ENCODE data around the gene FILIP1.

The FILIP1 gene

DNA sequence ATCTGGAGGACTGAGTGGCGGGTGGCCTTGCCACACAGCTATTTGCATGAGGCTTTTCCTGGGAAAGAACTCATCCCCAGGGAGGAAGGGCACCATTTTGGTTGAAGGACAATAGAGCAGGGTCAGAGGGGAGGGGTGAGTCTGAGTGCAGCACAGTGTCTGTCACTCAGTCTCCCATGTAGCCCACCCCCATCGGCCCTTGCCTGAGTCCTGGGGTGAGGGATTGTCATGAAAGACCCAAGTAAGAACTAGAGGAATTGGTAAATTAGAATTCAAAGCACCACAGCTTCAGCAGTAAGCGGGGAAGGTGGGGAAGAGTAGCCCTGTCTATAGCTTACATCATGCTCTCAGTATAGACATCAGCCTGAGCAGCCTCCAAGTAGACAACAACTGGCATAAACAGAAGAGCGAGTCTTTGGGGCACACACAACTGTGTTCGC is 118.6 kb downstream of the FILIP1 start:
- no peaks in the 10 kb centered on the region for H3K9me3 ChIP-seq (ENCODE audit: insufficient read depth, low read length)
- no peak overlapping the region for H3K27ac ChIP-seq (ENCODE audit: low read length)
- no peak for TF ChIP-seq EZH2phosphoT487 (IDR thresholded peaks at IDR 0.05; ENCODE audit: low read depth)
- TF ChIP-seq, protein P1, sequence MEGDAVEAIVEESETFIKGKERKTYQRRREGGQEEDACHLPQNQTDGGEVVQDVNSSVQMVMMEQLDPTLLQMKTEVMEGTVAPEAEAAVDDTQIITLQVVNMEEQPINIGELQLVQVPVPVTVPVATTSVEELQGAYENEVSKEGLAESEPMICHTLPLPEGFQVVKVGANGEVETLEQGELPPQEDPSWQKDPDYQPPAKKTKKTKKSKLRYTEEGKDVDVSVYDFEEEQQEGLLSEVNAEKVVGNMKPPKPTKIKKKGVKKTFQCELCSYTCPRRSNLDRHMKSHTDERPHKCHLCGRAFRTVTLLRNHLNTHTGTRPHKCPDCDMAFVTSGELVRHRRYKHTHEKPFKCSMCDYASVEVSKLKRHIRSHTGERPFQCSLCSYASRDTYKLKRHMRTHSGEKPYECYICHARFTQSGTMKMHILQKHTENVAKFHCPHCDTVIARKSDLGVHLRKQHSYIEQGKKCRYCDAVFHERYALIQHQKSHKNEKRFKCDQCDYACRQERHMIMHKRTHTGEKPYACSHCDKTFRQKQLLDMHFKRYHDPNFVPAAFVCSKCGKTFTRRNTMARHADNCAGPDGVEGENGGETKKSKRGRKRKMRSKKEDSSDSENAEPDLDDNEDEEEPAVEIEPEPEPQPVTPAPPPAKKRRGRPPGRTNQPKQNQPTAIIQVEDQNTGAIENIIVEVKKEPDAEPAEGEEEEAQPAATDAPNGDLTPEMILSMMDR (IDR thresholded peaks at IDR 0.05; ENCODE audit: low read depth, low read length) = no peak
- H2AFZ ChIP-seq (ENCODE audit: low read depth, low read length) = no peak overlapping the region
- no peaks in the 10 kb centered on the region for H3K36me3 ChIP-seq (replicated peaks; ENCODE audit: low read depth, low read length)
- H3K4me3 ChIP-seq (ENCODE audit: low read length) = no peak overlapping the region
- no peaks in the 10 kb centered on the region for H3K27me3 ChIP-seq (ENCODE audit: low read depth, low read length)
- no peak overlapping the region for H3K9ac ChIP-seq (ENCODE audit: low read length)
- H3K4me2 ChIP-seq (ENCODE audit: low read length) = no peak overlapping the region
- H3K79me2 ChIP-seq (ENCODE audit: low read length) = no peaks in the 10 kb centered on the region
- no peaks in the 10 kb centered on the region for H3K4me1 ChIP-seq (ENCODE audit: low read length)
- no peaks in the 10 kb centered on the region for H4K20me1 ChIP-seq (ENCODE audit: insufficient read depth, low read length)

GRCh38 chr6:75372884-75373283 is 120.7 kb downstream of the FILIP1 start:
- Histone ChIP-seq H3K27ac (ENCODE audit: low read length) (no peak overlapping the region), H3K4me3 (ENCODE audit: low read length) (no peak overlapping the region), H3K36me3 (replicated peaks; ENCODE audit: low read depth, low read length) (no peaks in the 10 kb centered on the region), H4K20me1 (ENCODE audit: insufficient read depth, low read length) (no peaks in the 10 kb centered on the region), H3K9me3 (ENCODE audit: insufficient read depth, low read length) (no peaks in the 10 kb centered on the region), H3K4me1 (ENCODE audit: low read length) (peaks cover 3% of the 10 kb centered on the region; the same call in 1 of the 2 replicates), H3K9ac (ENCODE audit: low read length) (no peak overlapping the region), H3K79me2 (ENCODE audit: low read length) (no peaks in the 10 kb centered on the region), H2AFZ (ENCODE audit: low read depth, low read length) (no peak overlapping the region), H3K27me3 (ENCODE audit: low read depth, low read length) (no peaks in the 10 kb centered on the region), H3K4me2 (ENCODE audit: low read length) (no peak overlapping the region)
- TF ChIP-seq, protein P1 (IDR thresholded peaks at IDR 0.05; ENCODE audit: low read depth, low read length) = no peak
- no peak for TF ChIP-seq EZH2phosphoT487 (IDR thresholded peaks at IDR 0.05; ENCODE audit: low read depth)

GRCh38 chr6:75370011-75370410 is 123.6 kb downstream of the FILIP1 start:
- Histone ChIP-seq H3K9me3 (ENCODE audit: insufficient read depth, low read length) (no peaks in the 10 kb centered on the region), H4K20me1 (ENCODE audit: insufficient read depth, low read length) (no peaks in the 10 kb centered on the region), H3K4me1 (ENCODE audit: low read length) (peaks cover 3% of the 10 kb centered on the region; the same call in 1 of the 2 replicates), H3K9ac (ENCODE audit: low read length) (no peak overlapping the region), H3K27me3 (ENCODE audit: low read depth, low read length) (no peaks in the 10 kb centered on the region), H3K79me2 (ENCODE audit: low read length) (no peaks in the 10 kb centered on the region), H2AFZ (ENCODE audit: low read depth, low read length) (no peak overlapping the region), H3K4me3 (ENCODE audit: low read length) (no peak overlapping the region), H3K27ac (ENCODE audit: low read length) (no peak overlapping the region), H3K4me2 (ENCODE audit: low read length) (no peak overlapping the region), H3K36me3 (replicated peaks; ENCODE audit: low read depth, low read length) (no peaks in the 10 kb centered on the region)
- TF ChIP-seq, protein P1 (IDR thresholded peaks at IDR 0.05; ENCODE audit: low read depth, low read length) = no peak
- no peak for TF ChIP-seq EZH2phosphoT487 (IDR thresholded peaks at IDR 0.05; ENCODE audit: low read depth)

DNA sequence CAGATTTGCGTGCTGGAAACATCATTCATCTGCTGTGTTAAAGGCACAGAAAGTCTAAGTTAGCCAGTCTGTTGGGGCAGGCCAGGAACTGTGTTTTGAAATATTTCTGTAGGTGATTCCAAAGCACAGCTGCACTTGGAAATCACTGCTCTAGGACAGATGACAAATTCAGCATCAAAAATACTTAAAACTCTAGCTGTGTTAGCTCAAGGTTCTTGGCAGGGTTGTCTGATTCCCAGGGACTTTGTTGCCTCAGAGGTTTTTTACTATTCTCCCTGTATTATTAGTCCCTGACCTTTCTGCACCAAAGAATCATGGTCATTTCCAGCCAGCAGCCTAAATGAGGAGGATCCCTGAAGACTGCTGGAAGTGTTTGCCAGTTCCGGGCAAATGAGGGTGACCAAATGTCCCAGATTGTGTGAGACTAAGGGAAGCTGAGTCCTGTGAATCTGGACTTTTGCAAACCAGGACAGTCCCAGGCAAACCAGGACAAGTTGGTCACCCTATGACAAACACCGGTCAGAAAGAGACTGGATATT is 124.7 kb downstream of the FILIP1 start:
- H3K36me3 ChIP-seq (replicated peaks; ENCODE audit: low read depth, low read length) = no peaks in the 10 kb centered on the region
- H4K20me1 ChIP-seq (ENCODE audit: insufficient read depth, low read length) = no peaks in the 10 kb centered on the region
- H3K4me3 ChIP-seq (ENCODE audit: low read length) = no peak overlapping the region
- no peaks in the 10 kb centered on the region for H3K9me3 ChIP-seq (ENCODE audit: insufficient read depth, low read length)
- H3K27me3 ChIP-seq (ENCODE audit: low read depth, low read length) = no peaks in the 10 kb centered on the region
- no peak overlapping the region for H3K4me2 ChIP-seq (ENCODE audit: low read length)
- H2AFZ ChIP-seq (ENCODE audit: low read depth, low read length) = no peak overlapping the region
- no peak overlapping the region for H3K27ac ChIP-seq (ENCODE audit: low read length)
- H3K9ac ChIP-seq (ENCODE audit: low read length) = no peak overlapping the region
- peaks cover 3% of the 10 kb centered on the region; the same call in 1 of the 2 replicates for H3K4me1 ChIP-seq (ENCODE audit: low read length)
- no peaks in the 10 kb centered on the region for H3K79me2 ChIP-seq (ENCODE audit: low read length)
- TF ChIP-seq, protein P1 (IDR thresholded peaks at IDR 0.05; ENCODE audit: low read depth, low read length) = no peak
- TF ChIP-seq EZH2phosphoT487 (IDR thresholded peaks at IDR 0.05; ENCODE audit: low read depth) = no peak

Measured in OCI-LY3 (cell line).